ENCODE data around the gene LRRTM4.

- no peak for TF ChIP-seq CTCF (IDR thresholded peaks at IDR 0.05)
- no peak for TF ChIP-seq POLR2A (IDR thresholded peaks at IDR 0.05)
These were observed 38.1 kb downstream of the LRRTM4 start for GRCh38 chr2:77484026-77484425.

Measured in uterus (tissue), 2 donors.